SJCRH30 (cell line): ENCODE measurements around the gene AXIN2. TPM values are rescaled to one million over a fixed set of nuclear protein-coding genes. Genes with fewer than 3 reads are reported as not detected.

Source experiments
- DNase-seq, 2 experiments: peaks; one replicate each; pipeline ENCODE4 v3.0.0-alpha.2; 2015 to 2020
- H3K27ac ChIP-seq: fragments of 250-450 bp; sonication (Bioruptor Pico); 2 replicates; pipeline ENCODE4 v1.5.1; 2020; ENCODE audit warnings: mild to moderate bottlenecking, moderate library complexity
- H3K27me3 ChIP-seq: fragments of 250-450 bp; sonication (Bioruptor Pico); 2 replicates; pipeline ENCODE4 v1.5.1; 2020; ENCODE audit warnings: mild to moderate bottlenecking, moderate library complexity
- H3K36me3 ChIP-seq: fragments of 250-450 bp; sonication (Bioruptor Pico); 2 replicates; pipeline ENCODE4 v1.5.1; 2020; ENCODE audit warnings: mild to moderate bottlenecking, moderate library complexity
- H3K4me1 ChIP-seq: fragments of 250-450 bp; sonication (Bioruptor Pico); 2 replicates; pipeline ENCODE4 v1.5.1; 2020; ENCODE audit warnings: mild to moderate bottlenecking, moderate library complexity
- H3K4me3 ChIP-seq: fragments of 250-450 bp; sonication (Bioruptor Pico); 2 replicates; pipeline ENCODE4 v1.5.1; 2020; ENCODE audit warnings: mild to moderate bottlenecking, moderate library complexity
- H3K9me3 ChIP-seq: fragments of 250-450 bp; sonication (Bioruptor Pico); replicated peaks from 2 replicates; pipeline ENCODE4 v1.5.1; 2020; ENCODE audit warnings: mild to moderate bottlenecking, moderate library complexity
- total RNA-seq: library from RNA; depleted of rRNA; stranded (reverse); fragments of >200 nt; shearing (Covaris generic); gene quantifications from 2 replicates; pipeline ENCODE4 v1.2.3, GENCODE V29; 2014

Gene AXIN2
- total RNA-seq, 1 experiment from 2014 or later, result 8.5 TPM

- H3K4me3 ChIP-seq, result peak overlapping the region; percentile 94
- no peak overlapping the region; the same call in 1 of the 2 replicates for H3K27ac ChIP-seq
- no peak for DNase-seq
- no peaks in the 10 kb centered on the region for H3K27me3 ChIP-seq
- H3K36me3 ChIP-seq, result 0 out of 2 replicates have a peak, but pooled peaks cover 2% of the 10 kb centered on the region
- H3K9me3 ChIP-seq, result no peaks in the 10 kb centered on the region
- peaks cover 18% of the 10 kb centered on the region for H3K4me1 ChIP-seq
These were observed 721 bp upstream of the AXIN2 start for GRCh38 chr17:65562206-65562531.

GRCh38 chr17:65560628-65561451, 608 bp downstream of the AXIN2 start:
- H3K36me3 ChIP-seq, result 0 out of 2 replicates have a peak, but pooled peaks cover 2% of the 10 kb centered on the region
- no peaks in the 10 kb centered on the region for H3K9me3 ChIP-seq
- H3K27me3 ChIP-seq, result no peaks in the 10 kb centered on the region
- peak; percentile 90 to 93 for DNase-seq
- H3K4me3 ChIP-seq, result peak overlapping the region; percentile 94
- H3K27ac ChIP-seq, result peak overlapping the region; percentile 89
- peaks cover 18% of the 10 kb centered on the region for H3K4me1 ChIP-seq

- H3K27me3 ChIP-seq, result no peaks in the 10 kb centered on the region
- peak overlapping the region; percentile 32; the same call in 1 of the 2 replicates for H3K27ac ChIP-seq
- DNase-seq, result peak; percentile 58 to 60
- H3K9me3 ChIP-seq, result no peaks in the 10 kb centered on the region
- H3K36me3 ChIP-seq, result 0 out of 2 replicates have a peak, but pooled peaks cover 2% of the 10 kb centered on the region
- H3K4me1 ChIP-seq, result peaks cover 14% of the 10 kb centered on the region
- H3K4me3 ChIP-seq, result peak overlapping the region; percentile 94
These were observed 1.4 kb downstream of the AXIN2 start for GRCh38 chr17:65559804-65560627.

GRCh38 chr17:65559461-65559803, 2.0 kb downstream of the AXIN2 start:
- Histone ChIP-seq H3K36me3 (0 out of 2 replicates have a peak, but pooled peaks cover 2% of the 10 kb centered on the region), H3K27me3 (no peaks in the 10 kb centered on the region), H3K9me3 (no peaks in the 10 kb centered on the region), H3K4me1 (peaks cover 8% of the 10 kb centered on the region), H3K27ac (no peak overlapping the region; the same call in 1 of the 2 replicates), H3K4me3 (peak overlapping the region; percentile 94)
- no peak for DNase-seq

- Histone ChIP-seq H3K4me3 (peak overlapping the region; percentile 94), H3K27ac (no peak overlapping the region), H3K9me3 (no peaks in the 10 kb centered on the region), H3K36me3 (0 out of 2 replicates have a peak, but pooled peaks cover 2% of the 10 kb centered on the region), H3K4me1 (peaks cover 3% of the 10 kb centered on the region), H3K27me3 (no peaks in the 10 kb centered on the region)
- peak in 1 of 2 experiments; percentile 17 for DNase-seq
These were observed 2.6 kb downstream of the AXIN2 start for GRCh38 chr17:65558683-65559460.

GRCh38 chr17:65558311-65558682, 3.2 kb downstream of the AXIN2 start:
- Histone ChIP-seq H3K36me3 (0 out of 2 replicates have a peak, but pooled peaks cover 2% of the 10 kb centered on the region), H3K27ac (no peak overlapping the region), H3K27me3 (no peaks in the 10 kb centered on the region), H3K9me3 (no peaks in the 10 kb centered on the region), H3K4me3 (peak overlapping the region; percentile 94; the same call in 1 of the 2 replicates), H3K4me1 (no peaks in the 10 kb centered on the region)
- DNase-seq, result no peak

- H3K27ac ChIP-seq, result no peak overlapping the region
- peak; percentile 51 to 66 for DNase-seq
- H3K36me3 ChIP-seq, result 0 out of 2 replicates have a peak, but pooled peaks cover 2% of the 10 kb centered on the region
- no peaks in the 10 kb centered on the region for H3K27me3 ChIP-seq
- no peak overlapping the region for H3K4me3 ChIP-seq
- no peaks in the 10 kb centered on the region for H3K4me1 ChIP-seq
- H3K9me3 ChIP-seq, result no peaks in the 10 kb centered on the region
These were observed 3.8 kb downstream of the AXIN2 start for GRCh38 chr17:65557349-65558310.

- DNase-seq, result no peak
- Histone ChIP-seq H3K27ac (no peak overlapping the region), H3K36me3 (0 out of 2 replicates have a peak, but pooled peaks cover 2% of the 10 kb centered on the region), H3K4me3 (no peak overlapping the region), H3K27me3 (no peaks in the 10 kb centered on the region), H3K4me1 (no peaks in the 10 kb centered on the region), H3K9me3 (no peaks in the 10 kb centered on the region)
These were observed 4.5 kb downstream of the AXIN2 start for GRCh38 chr17:65556910-65557348.

- Histone ChIP-seq H3K27ac (no peak overlapping the region), H3K9me3 (no peaks in the 10 kb centered on the region), H3K27me3 (no peaks in the 10 kb centered on the region), H3K4me3 (no peak overlapping the region), H3K4me1 (no peaks in the 10 kb centered on the region), H3K36me3 (0 out of 2 replicates have a peak, but pooled peaks cover 2% of the 10 kb centered on the region)
- DNase-seq, result peak; percentile 72 to 79
These were observed 5.2 kb downstream of the AXIN2 start for GRCh38 chr17:65556014-65556909.

- H3K27ac ChIP-seq, result no peak overlapping the region
- H3K27me3 ChIP-seq, result no peaks in the 10 kb centered on the region
- no peaks in the 10 kb centered on the region for H3K4me1 ChIP-seq
- 0 out of 2 replicates have a peak, but pooled peaks cover 3% of the 10 kb centered on the region for H3K36me3 ChIP-seq
- no peak for DNase-seq
- H3K4me3 ChIP-seq, result no peak overlapping the region
- no peaks in the 10 kb centered on the region for H3K9me3 ChIP-seq
These were observed 6.8 kb downstream of the AXIN2 start for GRCh38 chr17:65554553-65555223.

- Histone ChIP-seq H3K27me3 (no peaks in the 10 kb centered on the region), H3K36me3 (0 out of 2 replicates have a peak, but pooled peaks cover 5% of the 10 kb centered on the region), H3K27ac (no peak overlapping the region), H3K4me1 (no peaks in the 10 kb centered on the region), H3K9me3 (no peaks in the 10 kb centered on the region), H3K4me3 (no peak overlapping the region)
- no peak for DNase-seq
These were observed 7.5 kb downstream of the AXIN2 start for GRCh38 chr17:65553646-65554552.
